ENCODE results near the gene UNC13D. TPM values are rescaled to one million over a fixed set of nuclear protein-coding genes. Genes with fewer than 3 reads are reported as not detected.

UNC13D gene
- total and polyA plus RNA-seq, 9 of the 15 experiments (the other 6 are each of a cell fraction or from before 2014, with no cell fraction given): 0.86 to 244 (median 69.2) TPM

- intact Hi-C loops (cut with micrococcal nuclease): no loop called here
- no peak overlapping the region for H3K4me3 ChIP-seq
- no peak for TF ChIP-seq IRF2 (CRISPR knock-in tag; IDR thresholded peaks at IDR 0.05)
- TF ChIP-seq CBX8 (IDR thresholded peaks at IDR 0.05; ENCODE audit: borderline replicate concordance, extremely low read depth, low read depth, low read length, poor library complexity, severe bottlenecking): no peak
- TF ChIP-seq ASH1L (IDR thresholded peaks at IDR 0.05; ENCODE audit: borderline replicate concordance, low read depth, partially characterized antibody): no peak
- TF ChIP-seq E2F6 (IDR thresholded peaks at IDR 0.05; ENCODE audit: borderline replicate concordance in 1 of 2, extremely low read depth in 1 of 2, insufficient read depth in 1 of 2, insufficient read length in 1 of 2, low read depth in 1 of 2, low read length in 1 of 2, poor library complexity in 1 of 2, severe bottlenecking in 1 of 2): no peak
- TF ChIP-seq REST (IDR thresholded peaks at IDR 0.05; ENCODE audit: borderline replicate concordance): no peak
- TF ChIP-seq REST (CRISPR knock-in tag; IDR thresholded peaks at IDR 0.05; ENCODE audit: low read depth): no peak
- TF ChIP-seq LCOR (CRISPR knock-in tag; IDR thresholded peaks at IDR 0.05): no peak
- no peak for TF ChIP-seq SMARCC2 (IDR thresholded peaks at IDR 0.05; ENCODE audit: low read depth)
- TF ChIP-seq FOXJ3 (CRISPR knock-in tag; IDR thresholded peaks at IDR 0.05): no peak
- no peak for TF ChIP-seq RB1 (IDR thresholded peaks at IDR 0.05; ENCODE audit: low read depth)
Observed at GRCh38 chr17:75891605-75892555, 47.7 kb upstream of the UNC13D start.

More at GRCh38 chr17:75891605-75892555, 47.7 kb upstream of the UNC13D start:
- ChIA-PET CTCF (ENCODE audit: low intra/inter-chr PET ratio) (no interaction called here), POLR2A (interaction anchor here (0.7 to 15.9 kb wide), 5 partner anchors 15 to 313 kb away, joined by 3 to 169 read pairs (median 3); partner anchors contain the start of gene TRIM47)
- no peaks in the 10 kb centered on the region for H4K20me1 ChIP-seq (replicated peaks; ENCODE audit: control insufficient read depth, insufficient read depth, low read length)
- in situ Hi-C loops (cut with MboI): no loop called here
- H2AFZ ChIP-seq (ENCODE audit: low read depth, low read length): no peak overlapping the region
- no TSS peak for BruUV-seq (replicated peaks)
- 83% methylated on average over 25 of the region's 32 CpGs for WGBS (ENCODE audit: insufficient coverage, low coverage, missing lambda C conversion rate)
- no peak overlapping the region for H3K4me2 ChIP-seq (ENCODE audit: insufficient read depth, low read length)
- FAIRE-seq (no peak), DNase-seq (ENCODE audit: extremely low read depth in 1 of 4, low spot score in 3 of 4) (no peak), ATAC-seq (no peak)
- no peaks in the 10 kb centered on the region for H3K9me3 ChIP-seq (replicated peaks; ENCODE audit: control insufficient read depth, insufficient read depth, low read depth, low read length)
- H3K4me1 ChIP-seq (replicated peaks in 1 of 2; ENCODE audit: control insufficient read depth in 2 of 2, insufficient read depth in 2 of 2, low read length in 2 of 2): peaks cover 10 to 66% of the 10 kb centered on the region in 2 experiments; a peak in 4 of 5 replicates
- peaks cover 34% of the 10 kb centered on the region; the same call in 1 of the 3 replicates for H3K36me3 ChIP-seq (ENCODE audit: control insufficient read depth, insufficient read depth, low read length)
- peaks cover 4% of the 10 kb centered on the region for H3K9me1 ChIP-seq (ENCODE audit: control insufficient read depth, insufficient read depth, low read length)
- no peak overlapping the region for H3K27ac ChIP-seq (ENCODE audit: extremely low read depth, low read depth, low read length)
- peak overlapping the region in 1 of 2 experiments; percentile 80; a peak in 2 of 4 replicates for H3K9ac ChIP-seq (ENCODE audit: insufficient read depth in 1 of 2, low read depth in 2 of 2, low read length in 2 of 2)
- H3K27me3 ChIP-seq (ENCODE audit: control insufficient read depth in 2 of 2, insufficient read depth in 2 of 2, low read length in 2 of 2): no peaks in the 10 kb centered on the region
- peaks cover 31% of the 10 kb centered on the region for H3K79me2 ChIP-seq (ENCODE audit: control insufficient read depth, insufficient read depth, low read length)
